WI38 (cell line): ENCODE data around the gene GUCA2A.

Experiments used
- H3K4me3 ChIP-seq: 2 replicates; pipeline ENCODE4 v1.5.1; 2011; ENCODE audit warnings: low read depth, mild to moderate bottlenecking, control low read depth, low read length
- TF ChIP-seq, protein P1 (sequence below): IDR thresholded peaks from 2 replicates; pipeline ENCODE4 v1.5.1; 2012; ENCODE audit warnings: low read depth, mild to moderate bottlenecking, control low read depth, low read length

GUCA2A gene

DNA sequence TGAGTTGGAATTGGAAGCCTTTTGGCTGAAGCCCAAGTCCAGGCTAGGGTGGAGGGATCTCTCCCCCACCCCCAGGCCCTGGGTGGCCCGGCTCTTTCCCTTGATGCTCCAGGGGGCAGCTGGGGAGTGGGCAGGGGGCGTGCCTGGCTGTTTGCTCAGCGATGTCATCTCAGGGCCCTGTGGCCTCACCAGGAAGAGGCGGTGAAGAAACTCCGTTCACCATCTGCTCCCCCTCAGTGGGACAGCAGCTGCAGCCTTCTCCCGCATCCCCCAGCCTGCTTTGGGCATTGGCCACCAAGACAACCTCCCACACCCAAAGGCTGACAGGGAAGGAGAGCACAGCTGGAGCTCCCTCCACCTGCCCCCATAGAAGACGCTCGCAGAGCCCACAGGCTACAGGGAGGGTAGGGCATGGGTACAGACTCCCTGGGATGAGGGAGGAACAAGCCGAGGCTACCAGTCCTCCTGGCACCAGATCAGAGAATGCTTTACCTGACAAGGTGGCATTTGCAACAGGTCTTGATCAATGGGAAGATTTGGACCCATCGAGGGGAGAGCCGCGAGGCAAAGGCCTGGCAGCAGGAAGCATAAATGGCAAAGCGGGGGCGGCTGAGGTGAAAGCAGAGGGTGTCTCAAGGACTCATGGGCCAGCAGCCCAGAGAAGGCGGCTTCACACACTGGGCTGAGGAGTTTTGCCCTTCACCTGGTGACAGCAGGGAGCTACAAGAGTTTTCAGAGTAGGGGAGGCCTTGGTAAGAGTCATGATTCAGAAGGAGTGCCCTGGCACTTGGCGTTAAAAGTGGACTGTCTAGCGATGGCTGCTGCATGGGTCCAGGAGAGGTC lies 6.5 kb upstream of the GUCA2A start:
- TF ChIP-seq, protein P1, sequence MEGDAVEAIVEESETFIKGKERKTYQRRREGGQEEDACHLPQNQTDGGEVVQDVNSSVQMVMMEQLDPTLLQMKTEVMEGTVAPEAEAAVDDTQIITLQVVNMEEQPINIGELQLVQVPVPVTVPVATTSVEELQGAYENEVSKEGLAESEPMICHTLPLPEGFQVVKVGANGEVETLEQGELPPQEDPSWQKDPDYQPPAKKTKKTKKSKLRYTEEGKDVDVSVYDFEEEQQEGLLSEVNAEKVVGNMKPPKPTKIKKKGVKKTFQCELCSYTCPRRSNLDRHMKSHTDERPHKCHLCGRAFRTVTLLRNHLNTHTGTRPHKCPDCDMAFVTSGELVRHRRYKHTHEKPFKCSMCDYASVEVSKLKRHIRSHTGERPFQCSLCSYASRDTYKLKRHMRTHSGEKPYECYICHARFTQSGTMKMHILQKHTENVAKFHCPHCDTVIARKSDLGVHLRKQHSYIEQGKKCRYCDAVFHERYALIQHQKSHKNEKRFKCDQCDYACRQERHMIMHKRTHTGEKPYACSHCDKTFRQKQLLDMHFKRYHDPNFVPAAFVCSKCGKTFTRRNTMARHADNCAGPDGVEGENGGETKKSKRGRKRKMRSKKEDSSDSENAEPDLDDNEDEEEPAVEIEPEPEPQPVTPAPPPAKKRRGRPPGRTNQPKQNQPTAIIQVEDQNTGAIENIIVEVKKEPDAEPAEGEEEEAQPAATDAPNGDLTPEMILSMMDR, result no peak
- no peak overlapping the region for H3K4me3 ChIP-seq

DNA sequence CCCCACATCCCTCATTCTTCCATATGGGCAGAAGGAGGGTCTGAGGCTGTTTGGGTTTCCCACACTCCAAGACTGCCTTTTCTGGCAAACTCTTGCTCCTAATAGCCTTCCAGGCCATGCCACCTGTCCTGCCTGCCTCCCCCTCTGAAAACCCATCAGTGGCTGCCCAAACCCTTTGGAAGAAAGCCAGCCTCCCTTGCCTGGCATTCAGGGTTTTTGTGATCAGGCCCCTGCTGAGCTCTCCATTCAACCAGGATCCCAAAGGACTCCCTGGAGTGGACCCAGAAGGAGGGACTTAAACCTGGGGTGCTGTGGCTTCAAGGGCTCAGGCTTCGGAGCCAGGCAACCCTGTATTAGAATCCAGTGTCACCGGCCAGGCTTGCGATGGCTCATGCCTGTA lies 4.2 kb upstream of the GUCA2A start:
- TF ChIP-seq, protein P1, result no peak
- no peak overlapping the region for H3K4me3 ChIP-seq

DNA sequence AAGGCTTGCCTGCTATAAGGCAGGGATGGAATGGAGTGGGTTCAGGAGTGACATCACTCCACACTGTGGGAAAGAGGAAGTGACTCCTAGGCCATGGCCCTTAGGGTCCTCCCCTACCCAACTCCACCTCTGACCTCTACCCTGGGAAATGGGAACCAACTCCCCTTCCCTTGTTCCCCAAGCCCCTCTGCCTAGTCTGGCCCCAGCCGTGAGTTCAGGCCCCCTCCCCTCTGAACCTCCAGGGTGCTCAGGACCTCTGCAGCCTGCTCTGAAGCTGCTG lies 3.8 kb upstream of the GUCA2A start:
- no peak overlapping the region for H3K4me3 ChIP-seq
- TF ChIP-seq, protein P1, result no peak

DNA sequence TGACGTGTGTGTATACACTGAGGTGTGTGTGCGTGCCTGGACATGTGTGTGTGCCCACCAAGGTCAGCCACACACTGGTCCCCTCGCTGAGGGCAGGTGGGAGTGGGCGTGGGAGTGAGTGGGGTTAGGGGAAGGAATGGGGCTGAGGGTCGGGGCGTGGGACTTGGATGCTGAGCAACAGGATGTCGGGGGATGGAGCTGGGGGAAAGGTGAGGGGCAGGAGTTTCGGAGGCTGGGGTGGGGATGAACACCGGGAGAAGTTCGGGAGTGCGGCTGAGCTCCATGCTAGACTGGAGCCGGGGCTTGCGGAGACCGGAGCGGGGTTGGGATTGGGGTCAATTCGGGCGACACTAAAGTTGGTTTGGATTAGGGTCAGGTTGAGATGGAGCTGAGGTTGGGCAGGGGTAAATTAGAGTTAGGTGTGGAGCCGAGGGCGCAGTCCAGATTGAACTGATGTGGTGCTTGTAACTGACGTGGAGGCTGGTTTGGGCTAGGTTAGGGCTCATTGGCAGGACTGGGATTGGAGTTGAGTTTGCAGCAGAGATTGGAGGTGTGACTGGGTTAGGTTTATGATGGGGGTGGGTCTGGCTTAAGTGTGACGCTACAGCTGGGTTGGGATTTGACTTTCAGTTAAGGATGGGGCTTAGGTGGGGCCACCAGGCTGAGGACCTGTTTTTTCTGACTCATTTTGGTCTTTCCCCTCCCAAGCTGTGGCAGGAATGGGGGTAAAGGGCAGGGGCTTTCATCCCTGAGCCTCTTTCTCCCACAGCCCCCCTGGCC lies 3.3 kb upstream of the GUCA2A start:
- TF ChIP-seq, protein P1, result no peak
- no peak overlapping the region for H3K4me3 ChIP-seq

DNA sequence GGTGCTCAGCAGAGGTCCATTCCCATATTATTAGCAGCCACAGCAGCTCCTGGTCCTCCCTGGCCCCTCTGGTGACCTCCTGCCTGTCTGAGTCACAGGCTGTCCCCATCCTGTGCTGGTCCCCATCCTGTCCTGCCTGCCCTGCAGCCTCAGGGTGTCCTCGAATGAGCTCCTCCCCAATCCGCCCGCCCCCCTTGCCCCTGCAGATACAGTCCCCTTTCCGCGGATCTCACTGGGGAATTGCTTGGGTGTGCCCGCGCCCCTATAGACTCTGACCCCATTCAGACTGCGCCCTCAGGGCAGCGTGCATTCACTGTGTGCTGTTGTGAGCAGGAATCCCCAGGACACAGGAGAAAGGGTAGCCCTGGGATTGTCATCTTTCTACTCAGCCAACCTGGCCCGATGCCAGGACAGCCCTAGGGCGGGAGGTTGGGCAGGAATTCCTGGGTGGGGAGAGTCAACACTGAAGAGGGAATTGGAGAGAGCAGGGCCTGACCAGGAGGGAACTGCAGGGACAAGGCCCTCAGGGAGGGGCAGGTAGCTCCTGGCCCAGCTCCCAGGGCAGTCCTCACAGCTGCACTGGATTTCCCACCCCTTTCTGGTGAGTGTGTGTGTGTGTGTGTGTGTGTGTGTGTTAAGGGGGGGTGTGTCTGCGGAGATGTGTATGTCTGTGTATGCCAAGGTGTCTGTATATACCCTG lies 1.1 kb upstream of the GUCA2A start:
- TF ChIP-seq, protein P1, result no peak
- no peak overlapping the region for H3K4me3 ChIP-seq

DNA sequence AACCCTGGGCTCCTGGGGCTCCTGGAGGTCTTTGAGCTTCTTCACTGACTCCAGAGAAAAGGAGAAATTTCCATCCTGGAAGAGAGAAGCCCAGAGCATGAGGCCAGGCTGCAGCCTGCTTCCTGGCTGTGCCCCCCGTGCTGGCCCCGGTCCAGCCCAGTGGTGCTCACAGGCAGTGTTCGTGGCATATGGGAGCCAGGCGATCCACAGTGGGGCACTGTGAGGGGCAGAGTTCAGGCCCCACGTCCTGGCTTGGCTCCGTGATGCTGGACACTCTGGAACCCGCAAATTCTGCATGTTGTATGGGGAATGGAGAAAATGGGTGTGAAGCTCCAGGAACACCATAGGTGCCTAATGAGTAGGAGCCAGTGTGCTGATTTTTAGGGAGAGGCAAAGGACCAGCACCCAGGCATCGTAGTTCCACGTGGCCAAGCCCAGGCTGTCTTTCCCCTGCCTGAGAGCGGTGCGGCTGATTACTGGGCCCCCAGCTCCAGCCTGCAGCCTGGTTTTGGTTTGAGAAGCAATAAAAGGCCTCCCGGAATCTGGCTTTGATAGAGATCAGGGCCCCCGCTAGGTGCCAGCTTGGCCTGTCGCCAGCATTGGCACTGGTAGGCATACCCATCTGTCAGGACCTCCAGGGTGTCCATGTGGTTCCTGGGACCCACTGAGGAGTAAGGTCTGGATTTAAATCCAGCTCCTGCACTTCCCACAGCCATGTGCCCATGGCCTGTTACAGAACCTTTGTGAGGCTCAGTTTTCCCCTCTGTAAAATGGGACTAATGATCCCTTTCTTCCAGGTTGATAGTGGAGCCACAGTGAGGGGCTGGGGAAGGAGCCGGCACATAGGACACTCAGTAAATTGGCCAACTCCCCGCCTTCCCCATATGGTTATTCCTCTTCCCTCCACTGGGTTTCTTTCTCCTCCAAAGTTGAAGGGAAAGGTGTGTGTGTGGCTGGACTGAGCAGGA lies 725 bp downstream of the GUCA2A start:
- no peak overlapping the region for H3K4me3 ChIP-seq
- TF ChIP-seq, protein P1, result no peak
